Adrenal gland (tissue), 12 donors: ENCODE measurements around the gene ADM2. TPM values are rescaled to one million over a fixed set of nuclear protein-coding genes. Genes with fewer than 3 reads are reported as not detected.

Source experiments
- DNase-seq, 7 donors: peaks; one replicate each; pipeline ENCODE4 v3.0.0-alpha.2; 2019 to 2020
- H3K27ac ChIP-seq, 5 donors: fragments of 200-600 bp; sonication (generic) in 4 of 5; 1 replicate in 3 of 5; 2 replicates in 2 of 5; pipeline versions ENCODE4 v1.5.1 to v1.8.0; 2016 to 2020; ENCODE audit warnings: mild to moderate bottlenecking in 1 of 5
- H3K27me3 ChIP-seq: fragments of 200-600 bp; 2 replicates; pipeline ENCODE4 v1.8.0; 2021
- H3K36me3 ChIP-seq, 2 donors: fragments of 200-600 bp; replicated peaks in 1 of 2; 1 replicate in 1 of 2; 2 replicates in 1 of 2; pipeline versions ENCODE4 v1.5.1 to v1.8.0; 2018 to 2022
- H3K4me1 ChIP-seq, 2 donors: fragments of 200-600 bp; replicated peaks in 1 of 2; 1 replicate in 1 of 2; 2 replicates in 1 of 2; pipeline versions ENCODE4 v1.5.1 to v1.8.0; 2018 to 2021
- H3K4me3 ChIP-seq, 4 donors: fragments of 200-600 bp; sonication (generic) in 3 of 4; one replicate each; pipeline ENCODE4 v1.5.1; 2016 to 2018
- H3K9me3 ChIP-seq, 3 donors: fragments of 200-600 bp; sonication (generic) in 1 of 3; replicated peaks in 1 of 3; 1 replicate in 2 of 3; 2 replicates in 1 of 3; pipeline versions ENCODE4 v1.5.1 to v1.8.0; 2016 to 2021
- POLR2A ChIP-seq, 2 donors: fragments of 450-650 bp; IDR thresholded peaks; one replicate each; pipeline ENCODE4 v1.6.1; 2017; ENCODE audit warnings: antibody characterized with exemption in 2 of 2, mild to moderate bottlenecking in 2 of 2, moderate library complexity in 1 of 2
- WGBS, 4 donors: extraction: QIAGEN DNeasy Blood & Tissue Kit in 2 of 4; methylation state at CpG; one replicate each; pipeline versions ENCODE4 v1.1.5 to v1.1.7; 2013 to 2017; 5-methylcytosine and 5-hydroxymethylcytosine counted together
- intact Hi-C, 2 donors: fragments of 100-400 bp; cut with DNase I; formaldehyde crosslinking; loops; one replicate each; pipeline versions ENCODE4 v1.14.1 to v1.15.0; 2022 to 2023
- polyA plus RNA-seq, 3 donors: library from polyadenylated mRNA; stranded (reverse); fragments of 200-250 nt in 2 of 3; fragments of 350-450 nt in 1 of 3; fragmentation: Illumina TruSeq in 1 of 3; extraction: RNeasy Lipid Tissue Mini Kit (QIAGEN cat#74804) in 1 of 3; gene quantifications; one replicate each; pipeline ENCODE4 v1.2.3, GENCODE V29; 2013 to 2014
- total RNA-seq, 9 donors: library from RNA; depleted of rRNA in 4 of 9; stranded (reverse); fragments of >200 nt in 4 of 9; fragments of 120-200 nt in 1 of 9; fragmentation: NEBNext Ultra II Directional in 1 of 9; extraction: Animal tissue kit (Norgen Biotek cat#: 25700) in 1 of 9; gene quantifications; one replicate each; pipeline versions ENCODE4 v1.1.0 to v1.2.4, GENCODE V29; 2013 to 2023
- TF ChIP-seq, protein P1 (sequence below), 6 experiments: fragments of 450-650 bp in 4 of 6; fragments of 200-600 bp in 2 of 6; sonication (generic) in 1 of 6; IDR thresholded peaks; 1 replicate in 5 of 6; 2 replicates in 1 of 6; pipeline versions ENCODE4 v1.5.1 to v1.8.0; 2016 to 2021; ENCODE audit warnings: antibody characterized with exemption in 6 of 6, mild to moderate bottlenecking in 2 of 6, moderate library complexity in 1 of 6
- donor health status: healthy with polysubstance abuse.
- donor health status: Bipolar disorder and iron deficiency.
- donor health status: DM: yes; HTN: yes; CAD: no.
- donor health status: DM: no; HTN: no; CAD: no.
- donor health status: DM: no; HTN: no; CAD: no.
- donor health status: DM: yes; HTN: yes; CAD: no.

Gene ADM2
- total and polyA plus RNA-seq, 12 donors = 0.07 to 0.54 (median 0.25) TPM; not detected in 5

DNA sequence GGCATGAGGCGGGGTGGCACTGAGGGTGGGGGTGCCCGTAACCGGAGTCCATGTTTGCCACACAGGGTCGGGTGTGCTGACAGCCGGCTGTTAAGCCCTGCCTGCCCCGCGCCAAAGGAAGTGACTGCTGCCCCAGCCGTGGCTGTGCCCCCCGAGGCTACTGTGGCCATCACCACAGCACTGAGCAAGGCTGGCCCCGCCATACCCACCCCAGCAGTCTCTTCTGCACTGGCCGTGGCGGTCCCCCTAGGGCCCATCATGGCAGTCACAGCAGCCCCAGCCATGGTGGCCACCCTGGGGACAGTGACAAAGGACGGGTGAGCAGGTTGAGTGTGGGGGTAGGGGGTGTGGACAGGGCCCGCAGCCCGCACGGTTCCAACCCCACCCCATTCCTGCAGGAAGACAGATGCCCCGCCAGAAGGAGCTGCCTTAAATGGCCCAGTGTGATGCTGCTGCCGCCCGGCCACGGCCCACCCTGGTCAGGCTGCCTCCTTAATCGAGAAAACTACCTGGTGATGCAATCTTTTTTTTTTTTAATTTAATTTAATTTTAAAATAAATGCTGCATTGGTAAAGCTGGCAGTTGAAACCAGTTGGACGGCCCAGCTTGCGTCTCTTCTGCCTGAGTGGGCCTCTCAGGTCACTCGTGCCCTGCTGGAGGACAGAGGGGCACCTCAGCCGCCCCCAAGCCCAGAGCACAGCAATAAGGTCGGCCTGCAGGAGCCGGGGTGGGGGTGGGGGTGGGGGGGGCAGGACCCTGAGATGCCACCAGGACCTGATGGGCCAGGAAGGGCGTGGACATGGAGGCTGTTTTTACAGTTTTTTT is 37.3 kb upstream of the ADM2 start:
- H3K4me3 ChIP-seq = no peak overlapping the region
- intact Hi-C loops = no loop called here
- DNase-seq = peak in 1 of 7 donors; percentile 77
- peaks cover 0 to 72% of the 10 kb centered on the region in 2 donors for H3K36me3 ChIP-seq
- peak overlapping the region in 4 of 5 donors; percentile 62 to 82 (median 72) for H3K27ac ChIP-seq
- H3K9me3 ChIP-seq = no peaks in the 10 kb centered on the region
- TF ChIP-seq POLR2A (IDR thresholded peaks at IDR 0.05) = no peak
- TF ChIP-seq, protein P1, sequence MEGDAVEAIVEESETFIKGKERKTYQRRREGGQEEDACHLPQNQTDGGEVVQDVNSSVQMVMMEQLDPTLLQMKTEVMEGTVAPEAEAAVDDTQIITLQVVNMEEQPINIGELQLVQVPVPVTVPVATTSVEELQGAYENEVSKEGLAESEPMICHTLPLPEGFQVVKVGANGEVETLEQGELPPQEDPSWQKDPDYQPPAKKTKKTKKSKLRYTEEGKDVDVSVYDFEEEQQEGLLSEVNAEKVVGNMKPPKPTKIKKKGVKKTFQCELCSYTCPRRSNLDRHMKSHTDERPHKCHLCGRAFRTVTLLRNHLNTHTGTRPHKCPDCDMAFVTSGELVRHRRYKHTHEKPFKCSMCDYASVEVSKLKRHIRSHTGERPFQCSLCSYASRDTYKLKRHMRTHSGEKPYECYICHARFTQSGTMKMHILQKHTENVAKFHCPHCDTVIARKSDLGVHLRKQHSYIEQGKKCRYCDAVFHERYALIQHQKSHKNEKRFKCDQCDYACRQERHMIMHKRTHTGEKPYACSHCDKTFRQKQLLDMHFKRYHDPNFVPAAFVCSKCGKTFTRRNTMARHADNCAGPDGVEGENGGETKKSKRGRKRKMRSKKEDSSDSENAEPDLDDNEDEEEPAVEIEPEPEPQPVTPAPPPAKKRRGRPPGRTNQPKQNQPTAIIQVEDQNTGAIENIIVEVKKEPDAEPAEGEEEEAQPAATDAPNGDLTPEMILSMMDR (IDR thresholded peaks at IDR 0.05) = no peak
- no peaks in the 10 kb centered on the region for H3K27me3 ChIP-seq
- peaks cover 10 to 17% of the 10 kb centered on the region in 2 donors for H3K4me1 ChIP-seq
- WGBS, 4 donors = 56 to 70% (median 65%) methylated on average over 18 to 28 of the region's 28 CpGs

DNA sequence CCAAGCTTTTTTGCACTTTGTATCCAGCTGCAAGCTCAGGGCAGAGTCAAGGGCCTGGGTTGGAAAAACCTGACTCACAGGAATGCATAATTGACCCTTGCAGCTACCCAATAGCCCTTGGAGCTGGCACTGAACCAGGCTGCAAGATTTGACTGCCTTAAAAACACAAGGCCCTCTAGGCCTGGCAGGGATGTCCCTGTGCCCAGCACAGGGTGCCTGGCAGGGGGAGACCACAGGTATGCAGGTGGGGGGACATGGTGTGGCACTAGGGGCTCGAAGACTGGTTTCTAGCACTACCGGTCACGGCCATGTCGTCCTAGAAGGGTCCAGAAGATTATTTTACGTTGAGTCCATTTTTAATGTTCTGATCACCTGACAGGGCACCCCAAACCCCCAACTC is 36.7 kb upstream of the ADM2 start:
- 70 to 88% (median 75%) methylated on average over 4 to 5 of the region's 5 CpGs for WGBS, 4 donors
- DNase-seq = peak; percentile 69 to 90 (median 89)
- H3K27me3 ChIP-seq = no peaks in the 10 kb centered on the region
- H3K27ac ChIP-seq = peak overlapping the region in 4 of 5 donors; percentile 59 to 79 (median 63)
- H3K9me3 ChIP-seq = no peaks in the 10 kb centered on the region
- intact Hi-C loops = no loop called here
- peaks cover 10 to 17% of the 10 kb centered on the region in 2 donors for H3K4me1 ChIP-seq
- H3K36me3 ChIP-seq = peaks cover 0 to 66% of the 10 kb centered on the region in 2 donors
- no peak overlapping the region for H3K4me3 ChIP-seq
- TF ChIP-seq, protein P1 (IDR thresholded peaks at IDR 0.05) = no peak
- TF ChIP-seq POLR2A (IDR thresholded peaks at IDR 0.05) = no peak

DNA sequence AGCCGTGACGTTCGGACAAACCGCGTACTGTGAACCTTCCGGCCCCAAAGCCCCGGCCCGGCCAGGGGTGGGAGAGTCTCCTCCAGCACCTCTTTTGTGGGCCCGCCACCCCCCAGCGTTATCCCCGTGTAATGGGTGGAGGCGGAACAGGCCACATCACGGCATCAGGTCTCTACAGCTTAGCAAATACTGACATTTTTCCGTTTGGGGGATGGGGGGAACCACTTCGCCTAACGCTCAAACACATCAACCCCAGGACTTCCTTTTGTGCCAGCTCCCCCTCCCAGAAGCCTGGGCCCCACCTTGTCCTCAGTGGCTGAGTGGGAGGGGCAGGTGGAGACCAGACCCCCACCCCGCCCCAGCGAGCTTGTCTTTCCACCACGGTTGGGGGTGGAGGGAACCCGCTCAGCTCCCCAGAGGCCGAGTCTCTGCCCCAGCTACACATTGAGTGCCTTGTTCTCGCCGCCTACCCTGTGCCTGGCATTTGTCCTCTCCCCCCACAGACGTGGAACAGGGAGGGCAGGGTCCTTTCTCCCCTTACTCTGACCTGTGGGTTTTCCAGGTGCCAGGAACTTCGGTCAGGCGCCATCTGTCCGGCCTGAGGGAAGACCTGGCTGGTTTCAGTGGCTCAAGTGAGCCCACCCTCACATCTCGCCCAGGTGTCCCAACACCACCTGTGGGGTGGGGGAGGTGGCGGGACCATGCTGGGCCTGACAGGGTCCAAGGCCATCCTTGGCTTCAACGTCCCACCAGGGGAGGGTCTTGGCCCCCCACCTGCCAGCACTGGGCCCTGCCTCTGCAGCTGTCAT is 36.1 kb upstream of the ADM2 start:
- Histone ChIP-seq H3K9me3 (no peaks in the 10 kb centered on the region), H3K27me3 (no peaks in the 10 kb centered on the region), H3K4me1 (peaks cover 10 to 17% of the 10 kb centered on the region in 2 donors), H3K36me3 (peaks cover 0 to 60% of the 10 kb centered on the region in 2 donors), H3K27ac (peak overlapping the region in 4 of 5 donors; percentile 59 to 79 (median 63)), H3K4me3 (no peak overlapping the region)
- 73 to 82% (median 74%) methylated on average over 19 to 30 of the region's 30 CpGs for WGBS, 4 donors
- no peak for TF ChIP-seq POLR2A (IDR thresholded peaks at IDR 0.05)
- TF ChIP-seq, protein P1 (IDR thresholded peaks at IDR 0.05) = no peak
- intact Hi-C loops = no loop called here
- no peak for DNase-seq
